ENCODE results near the gene SASH3. TPM values are rescaled to one million over a fixed set of nuclear protein-coding genes. Genes with fewer than 3 reads are reported as not detected.

Gene SASH3
- total RNA-seq, 1 donor from 2014 or later: 14.0 TPM

DNA sequence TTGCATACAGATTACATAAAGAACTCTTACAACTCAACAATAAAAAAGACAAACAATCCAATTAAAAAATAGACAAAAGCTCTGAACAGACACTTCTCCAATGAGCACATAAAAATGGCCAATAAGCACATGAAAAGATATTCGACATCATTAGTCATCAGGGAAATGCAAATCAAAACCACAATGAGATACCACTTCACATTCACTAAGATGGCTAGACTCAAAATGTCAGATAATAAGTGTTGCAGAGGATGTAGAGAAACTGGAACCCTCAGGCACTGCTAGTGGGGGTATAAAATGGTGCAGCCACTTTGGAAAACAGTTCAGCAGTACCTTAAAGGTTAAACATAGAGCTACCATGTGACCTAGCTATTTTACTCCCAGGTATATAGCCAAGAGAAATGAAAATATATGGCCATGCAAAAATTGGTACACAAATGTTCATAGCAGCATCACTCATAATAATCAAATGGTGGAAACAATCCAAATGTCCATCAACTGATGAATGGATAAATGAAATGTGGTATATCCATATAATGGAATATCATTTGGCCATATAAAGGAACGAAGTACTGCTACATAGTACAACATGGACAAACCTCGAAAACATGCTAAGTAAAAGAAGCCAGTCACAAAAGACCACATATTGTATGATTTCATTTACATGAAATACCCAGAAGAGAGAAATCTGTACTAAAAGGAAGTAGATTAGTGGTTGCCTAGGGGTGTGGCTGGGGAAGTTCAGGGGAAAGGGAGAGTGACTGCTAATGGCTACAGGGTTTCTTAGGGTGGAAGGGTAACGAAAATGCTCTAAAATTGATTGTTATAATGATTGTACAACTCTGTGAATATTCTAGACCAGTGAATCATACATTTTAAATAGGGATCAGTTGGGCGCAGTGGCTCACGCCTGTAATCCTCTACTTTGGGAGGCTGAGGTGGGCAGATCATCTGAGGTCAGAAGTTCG, 29.4 kb downstream of the SASH3 start:
- no peak for TF ChIP-seq POLR2AphosphoS5 (IDR thresholded peaks at IDR 0.05; ENCODE audit: insufficient read depth in 1 of 2, low read depth in 1 of 2)
- TF ChIP-seq, protein P1, sequence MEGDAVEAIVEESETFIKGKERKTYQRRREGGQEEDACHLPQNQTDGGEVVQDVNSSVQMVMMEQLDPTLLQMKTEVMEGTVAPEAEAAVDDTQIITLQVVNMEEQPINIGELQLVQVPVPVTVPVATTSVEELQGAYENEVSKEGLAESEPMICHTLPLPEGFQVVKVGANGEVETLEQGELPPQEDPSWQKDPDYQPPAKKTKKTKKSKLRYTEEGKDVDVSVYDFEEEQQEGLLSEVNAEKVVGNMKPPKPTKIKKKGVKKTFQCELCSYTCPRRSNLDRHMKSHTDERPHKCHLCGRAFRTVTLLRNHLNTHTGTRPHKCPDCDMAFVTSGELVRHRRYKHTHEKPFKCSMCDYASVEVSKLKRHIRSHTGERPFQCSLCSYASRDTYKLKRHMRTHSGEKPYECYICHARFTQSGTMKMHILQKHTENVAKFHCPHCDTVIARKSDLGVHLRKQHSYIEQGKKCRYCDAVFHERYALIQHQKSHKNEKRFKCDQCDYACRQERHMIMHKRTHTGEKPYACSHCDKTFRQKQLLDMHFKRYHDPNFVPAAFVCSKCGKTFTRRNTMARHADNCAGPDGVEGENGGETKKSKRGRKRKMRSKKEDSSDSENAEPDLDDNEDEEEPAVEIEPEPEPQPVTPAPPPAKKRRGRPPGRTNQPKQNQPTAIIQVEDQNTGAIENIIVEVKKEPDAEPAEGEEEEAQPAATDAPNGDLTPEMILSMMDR (IDR thresholded peaks at IDR 0.05): no peak
- intact Hi-C loops (cut with DNase I): no loop called here
- no peaks in the 10 kb centered on the region for H3K27me3 ChIP-seq
- H3K9me3 ChIP-seq: no peaks in the 10 kb centered on the region
- no peak overlapping the region for H3K27ac ChIP-seq
- H3K4me1 ChIP-seq: no peaks in the 10 kb centered on the region
- no peak for DNase-seq (ENCODE audit: extremely low spot score in 2 of 2)
- peaks cover 0 to 15% of the 10 kb centered on the region in 2 donors for H3K36me3 ChIP-seq
- H3K4me3 ChIP-seq: no peak overlapping the region

DNA sequence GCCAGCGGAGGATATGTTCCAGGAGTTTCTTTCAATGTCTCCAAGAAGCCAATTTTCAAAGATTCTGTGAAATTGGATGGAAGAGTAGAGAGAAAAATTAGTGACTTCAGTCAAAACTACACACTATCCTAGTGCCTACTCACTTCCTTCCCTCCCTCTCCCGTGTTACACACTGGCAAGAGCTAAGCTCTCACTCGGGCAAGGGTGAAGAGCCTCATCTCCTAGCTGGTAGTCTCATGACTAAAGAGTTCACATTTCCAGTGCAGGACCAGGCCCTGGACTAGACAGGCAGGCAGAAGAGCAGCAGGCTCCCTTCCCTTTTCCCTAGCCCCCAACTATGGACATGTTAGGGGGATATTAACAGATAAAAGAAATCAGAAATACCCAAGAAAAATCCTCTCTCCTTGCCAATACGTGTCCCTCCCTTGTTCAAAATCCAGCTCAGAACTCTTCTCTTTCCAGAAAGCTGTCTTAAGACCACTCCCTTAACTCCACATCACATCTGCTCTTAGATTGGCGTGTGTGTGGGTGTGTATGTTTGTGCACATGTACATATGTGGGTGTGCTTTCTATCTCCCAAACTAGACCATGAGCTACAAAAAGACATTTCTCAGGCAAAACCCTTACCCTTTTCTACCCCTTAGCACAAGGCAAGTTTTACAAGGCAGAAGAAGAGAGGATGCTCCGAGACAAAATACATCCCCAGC, 34.1 kb downstream of the SASH3 start:
- Histone ChIP-seq H3K27me3 (no peaks in the 10 kb centered on the region), H3K4me3 (no peak overlapping the region), H3K36me3 (peaks cover 0 to 7% of the 10 kb centered on the region in 2 donors), H3K27ac (no peak overlapping the region), H3K9me3 (no peaks in the 10 kb centered on the region), H3K4me1 (no peaks in the 10 kb centered on the region)
- no peak for DNase-seq (ENCODE audit: extremely low spot score in 2 of 2)
- intact Hi-C loops (cut with DNase I): no loop called here
- TF ChIP-seq POLR2A (IDR thresholded peaks at IDR 0.05) (no peak), POLR2AphosphoS5 (IDR thresholded peaks at IDR 0.05; ENCODE audit: insufficient read depth in 1 of 2, low read depth in 1 of 2) (no peak)
- TF ChIP-seq, protein P1 (IDR thresholded peaks at IDR 0.05): no peak

DNA sequence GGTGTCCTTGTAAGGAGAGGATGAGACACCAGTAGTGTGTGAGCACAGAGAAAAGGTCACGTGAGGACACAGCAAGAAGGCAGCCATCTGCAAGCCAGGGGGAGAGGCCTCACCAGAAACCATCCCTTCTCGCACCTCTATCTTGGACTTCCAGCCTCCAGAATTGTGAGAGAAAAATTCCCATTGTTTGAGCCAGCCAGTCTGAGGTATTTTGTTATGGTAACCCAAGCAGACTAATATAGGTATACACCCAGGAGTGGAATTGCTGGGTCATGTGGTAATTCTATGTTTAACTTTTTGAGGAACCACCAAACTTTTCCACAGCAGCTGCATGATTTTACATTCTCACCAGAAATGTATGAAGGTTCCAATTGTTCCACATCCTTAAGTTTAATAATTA, 38.4 kb downstream of the SASH3 start:
- intact Hi-C loops (cut with DNase I): no loop called here
- no peaks in the 10 kb centered on the region for H3K9me3 ChIP-seq
- no peaks in the 10 kb centered on the region for H3K4me1 ChIP-seq
- H3K27ac ChIP-seq: no peak overlapping the region
- no peaks in the 10 kb centered on the region for H3K36me3 ChIP-seq
- no peaks in the 10 kb centered on the region for H3K27me3 ChIP-seq
- no peak overlapping the region for H3K4me3 ChIP-seq
- TF ChIP-seq POLR2AphosphoS5 (IDR thresholded peaks at IDR 0.05; ENCODE audit: insufficient read depth in 1 of 2, low read depth in 1 of 2) (no peak), POLR2A (IDR thresholded peaks at IDR 0.05) (no peak)
- TF ChIP-seq, protein P1 (IDR thresholded peaks at IDR 0.05): no peak
- DNase-seq (ENCODE audit: extremely low spot score in 2 of 2): no peak

DNA sequence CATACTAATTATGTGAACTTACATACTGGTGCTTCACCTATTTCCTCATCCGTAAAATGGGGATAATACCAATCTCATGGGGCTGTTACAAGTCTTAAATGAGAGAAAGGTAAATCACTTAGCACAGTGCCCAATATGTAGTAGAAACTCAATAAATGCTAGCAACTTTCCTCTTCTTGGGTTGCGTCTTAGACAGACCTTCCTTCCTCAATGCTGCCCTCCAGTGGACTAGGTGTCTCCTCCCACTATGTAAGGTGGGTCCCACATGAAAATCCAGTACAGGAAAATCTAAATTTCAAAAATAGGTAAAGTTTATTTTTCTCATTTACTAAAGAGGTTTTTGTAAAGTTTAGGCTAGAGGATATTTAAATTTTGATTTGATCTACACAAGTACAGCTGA, 43.4 kb downstream of the SASH3 start:
- no peak for TF ChIP-seq POLR2A (IDR thresholded peaks at IDR 0.05)
- TF ChIP-seq, protein P1 (IDR thresholded peaks at IDR 0.05): peak in 1 of 3 experiments; percentile 18
- Histone ChIP-seq H3K9me3 (no peaks in the 10 kb centered on the region), H3K27me3 (no peaks in the 10 kb centered on the region), H3K27ac (no peak overlapping the region), H3K4me1 (no peaks in the 10 kb centered on the region), H3K36me3 (no peaks in the 10 kb centered on the region), H3K4me3 (no peak overlapping the region)
- intact Hi-C loops (cut with DNase I): no loop called here
- no peak for DNase-seq (ENCODE audit: extremely low spot score in 2 of 2)

All from vagina (tissue), 2 donors.